ENCODE measurements around the gene EIPR1.

GRCh38 chr2:3413697-3414096 lies 36.1 kb upstream of the EIPR1 start:
- TF ChIP-seq, protein P1, sequence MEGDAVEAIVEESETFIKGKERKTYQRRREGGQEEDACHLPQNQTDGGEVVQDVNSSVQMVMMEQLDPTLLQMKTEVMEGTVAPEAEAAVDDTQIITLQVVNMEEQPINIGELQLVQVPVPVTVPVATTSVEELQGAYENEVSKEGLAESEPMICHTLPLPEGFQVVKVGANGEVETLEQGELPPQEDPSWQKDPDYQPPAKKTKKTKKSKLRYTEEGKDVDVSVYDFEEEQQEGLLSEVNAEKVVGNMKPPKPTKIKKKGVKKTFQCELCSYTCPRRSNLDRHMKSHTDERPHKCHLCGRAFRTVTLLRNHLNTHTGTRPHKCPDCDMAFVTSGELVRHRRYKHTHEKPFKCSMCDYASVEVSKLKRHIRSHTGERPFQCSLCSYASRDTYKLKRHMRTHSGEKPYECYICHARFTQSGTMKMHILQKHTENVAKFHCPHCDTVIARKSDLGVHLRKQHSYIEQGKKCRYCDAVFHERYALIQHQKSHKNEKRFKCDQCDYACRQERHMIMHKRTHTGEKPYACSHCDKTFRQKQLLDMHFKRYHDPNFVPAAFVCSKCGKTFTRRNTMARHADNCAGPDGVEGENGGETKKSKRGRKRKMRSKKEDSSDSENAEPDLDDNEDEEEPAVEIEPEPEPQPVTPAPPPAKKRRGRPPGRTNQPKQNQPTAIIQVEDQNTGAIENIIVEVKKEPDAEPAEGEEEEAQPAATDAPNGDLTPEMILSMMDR (conservative IDR thresholded peaks at IDR 0.05): no peak
- no peak for TF ChIP-seq ZFX (IDR thresholded peaks at IDR 0.05)
